Activated CD4-positive, alpha-beta T cell treated with anti-CD3 and anti-CD28 coated beads, Interleukin-2, amount 10 ng/mL, durations not matched to agents 24 days and 14 days (primary cell): ENCODE results near the gene ANK2. TPM values are rescaled to one million over a fixed set of nuclear protein-coding genes. Genes with fewer than 3 reads are reported as not detected.

Experiments
- DNase-seq: peaks from one replicate; pipeline ENCODE4 v3.0.0; 2022
- H3K27ac Mint-ChIP-seq: one replicate; pipeline ENCODE4 v1.8.0; 2022; ENCODE audit warnings: mild to moderate bottlenecking, mixed read lengths
- H3K27me3 Mint-ChIP-seq: one replicate; pipeline ENCODE4 v1.8.0; 2022; ENCODE audit warnings: mixed read lengths
- H3K36me3 Mint-ChIP-seq: one replicate; pipeline ENCODE4 v1.8.0; 2022; ENCODE audit warnings: low read depth, mild to moderate bottlenecking, mixed read lengths
- H3K4me1 Mint-ChIP-seq: one replicate; pipeline ENCODE4 v1.8.0; 2021; ENCODE audit warnings: mixed read lengths
- H3K4me3 Mint-ChIP-seq: one replicate; pipeline ENCODE4 v1.8.0; 2022; ENCODE audit warnings: mild to moderate bottlenecking, moderate library complexity, mixed read lengths
- H3K9me3 Mint-ChIP-seq: one replicate; pipeline ENCODE4 v1.8.0; 2021; ENCODE audit warnings: mixed read lengths
- intact Hi-C: fragments of 100-400 bp; cut with micrococcal nuclease; formaldehyde crosslinking; loops from one replicate; pipeline ENCODE4 v1.15.1; 2023
- total RNA-seq: library from RNA; stranded (reverse); gene quantifications from 2 replicates; pipeline ENCODE4 v1.2.3, GENCODE V29; 2022

Gene ANK2
- total RNA-seq, 1 donor from 2014 or later: 2.5 TPM

DNA sequence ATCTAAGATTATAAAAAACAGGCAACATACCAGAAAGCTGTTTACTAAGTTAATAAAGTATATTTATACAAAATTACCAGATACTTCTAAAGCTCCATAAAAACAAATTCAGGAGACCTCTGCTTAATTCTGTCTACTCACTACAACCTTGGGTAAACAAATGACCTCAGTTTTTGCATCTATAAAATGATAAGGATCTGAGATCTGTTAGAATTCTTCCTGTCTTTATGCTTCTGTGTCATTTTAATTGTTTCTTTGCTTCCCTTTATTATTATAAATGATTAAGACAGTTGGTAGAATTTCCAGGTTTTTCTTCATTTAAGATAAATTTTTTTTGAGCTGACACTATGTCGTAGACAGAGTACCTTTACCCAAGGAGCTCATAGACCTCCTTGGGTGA, 76.0 kb downstream of the ANK2 start:
- intact Hi-C loops: no loop called here
- Mint-ChIP-seq H3K4me1 (no peaks in the 10 kb centered on the region), H3K36me3 (no peaks in the 10 kb centered on the region), H3K4me3 (no peak overlapping the region), H3K27me3 (no peaks in the 10 kb centered on the region), H3K9me3 (no peaks in the 10 kb centered on the region), H3K27ac (no peak overlapping the region)
- DNase-seq: no peak

- no peaks in the 10 kb centered on the region for H3K36me3 Mint-ChIP-seq
- H3K4me3 Mint-ChIP-seq: no peak overlapping the region
- H3K27me3 Mint-ChIP-seq: peaks cover 3% of the 10 kb centered on the region
- H3K27ac Mint-ChIP-seq: no peak overlapping the region
- no peaks in the 10 kb centered on the region for H3K9me3 Mint-ChIP-seq
- no peak for DNase-seq
- H3K4me1 Mint-ChIP-seq: no peaks in the 10 kb centered on the region
- intact Hi-C loops: no loop called here
Measured at GRCh38 chr4:113131136-113131535, 81.7 kb downstream of the ANK2 start.

- intact Hi-C loops: no loop called here
- no peaks in the 10 kb centered on the region for H3K4me1 Mint-ChIP-seq
- DNase-seq: no peak
- no peaks in the 10 kb centered on the region for H3K9me3 Mint-ChIP-seq
- H3K27me3 Mint-ChIP-seq: peaks cover 3% of the 10 kb centered on the region
- H3K36me3 Mint-ChIP-seq: no peaks in the 10 kb centered on the region
- no peak overlapping the region for H3K27ac Mint-ChIP-seq
- no peak overlapping the region for H3K4me3 Mint-ChIP-seq
Measured at GRCh38 chr4:113131621-113132020, 82.2 kb downstream of the ANK2 start.

GRCh38 chr4:113141901-113142346, 92.5 kb downstream of the ANK2 start:
- Mint-ChIP-seq H3K27me3 (peaks cover 17% of the 10 kb centered on the region), H3K27ac (no peak overlapping the region), H3K4me3 (no peak overlapping the region), H3K4me1 (peaks cover 11% of the 10 kb centered on the region), H3K9me3 (no peaks in the 10 kb centered on the region), H3K36me3 (no peaks in the 10 kb centered on the region)
- no peak for DNase-seq
- intact Hi-C loops: no loop called here

- no peaks in the 10 kb centered on the region for H3K9me3 Mint-ChIP-seq
- H3K4me1 Mint-ChIP-seq: peaks cover 13% of the 10 kb centered on the region
- no peak for DNase-seq
- intact Hi-C loops: no loop called here
- H3K36me3 Mint-ChIP-seq: no peaks in the 10 kb centered on the region
- no peak overlapping the region for H3K27ac Mint-ChIP-seq
- H3K4me3 Mint-ChIP-seq: no peak overlapping the region
- H3K27me3 Mint-ChIP-seq: peaks cover 14% of the 10 kb centered on the region
Measured at GRCh38 chr4:113142351-113142750, 92.9 kb downstream of the ANK2 start.

- intact Hi-C loops: no loop called here
- no peaks in the 10 kb centered on the region for H3K9me3 Mint-ChIP-seq
- DNase-seq: no peak
- H3K27ac Mint-ChIP-seq: no peak overlapping the region
- no peaks in the 10 kb centered on the region for H3K36me3 Mint-ChIP-seq
- H3K4me3 Mint-ChIP-seq: no peak overlapping the region
- H3K27me3 Mint-ChIP-seq: peaks cover 8% of the 10 kb centered on the region
- H3K4me1 Mint-ChIP-seq: peaks cover 18% of the 10 kb centered on the region
Measured at GRCh38 chr4:113144091-113144490, 94.6 kb downstream of the ANK2 start.

- Mint-ChIP-seq H3K4me1 (peaks cover 18% of the 10 kb centered on the region), H3K4me3 (no peak overlapping the region), H3K9me3 (no peaks in the 10 kb centered on the region), H3K36me3 (no peaks in the 10 kb centered on the region), H3K27ac (no peak overlapping the region), H3K27me3 (peaks cover 7% of the 10 kb centered on the region)
- intact Hi-C loops: no loop called here
- no peak for DNase-seq
Measured at GRCh38 chr4:113145147-113145518, 95.7 kb downstream of the ANK2 start.

GRCh38 chr4:113145519-113146291, 96.3 kb downstream of the ANK2 start:
- Mint-ChIP-seq H3K4me1 (peaks cover 18% of the 10 kb centered on the region), H3K27me3 (peaks cover 7% of the 10 kb centered on the region), H3K9me3 (no peaks in the 10 kb centered on the region), H3K27ac (peak overlapping the region; percentile 64), H3K4me3 (no peak overlapping the region), H3K36me3 (no peaks in the 10 kb centered on the region)
- no peak for DNase-seq
- intact Hi-C loops: no loop called here

GRCh38 chr4:113146876-113147358, 97.5 kb downstream of the ANK2 start:
- no peaks in the 10 kb centered on the region for H3K9me3 Mint-ChIP-seq
- peak overlapping the region; percentile 70 for H3K4me3 Mint-ChIP-seq
- peaks cover 7% of the 10 kb centered on the region for H3K27me3 Mint-ChIP-seq
- peak; percentile 63 for DNase-seq
- H3K36me3 Mint-ChIP-seq: no peaks in the 10 kb centered on the region
- intact Hi-C loops: no loop called here
- H3K4me1 Mint-ChIP-seq: peaks cover 18% of the 10 kb centered on the region
- H3K27ac Mint-ChIP-seq: peak overlapping the region; percentile 85

- H3K9me3 Mint-ChIP-seq: no peaks in the 10 kb centered on the region
- intact Hi-C loops: no loop called here
- peaks cover 18% of the 10 kb centered on the region for H3K4me1 Mint-ChIP-seq
- DNase-seq: no peak
- H3K27ac Mint-ChIP-seq: no peak overlapping the region
- peaks cover 7% of the 10 kb centered on the region for H3K27me3 Mint-ChIP-seq
- H3K4me3 Mint-ChIP-seq: no peak overlapping the region
- H3K36me3 Mint-ChIP-seq: no peaks in the 10 kb centered on the region
Measured at GRCh38 chr4:113147498-113148111, 98.2 kb downstream of the ANK2 start.

DNA sequence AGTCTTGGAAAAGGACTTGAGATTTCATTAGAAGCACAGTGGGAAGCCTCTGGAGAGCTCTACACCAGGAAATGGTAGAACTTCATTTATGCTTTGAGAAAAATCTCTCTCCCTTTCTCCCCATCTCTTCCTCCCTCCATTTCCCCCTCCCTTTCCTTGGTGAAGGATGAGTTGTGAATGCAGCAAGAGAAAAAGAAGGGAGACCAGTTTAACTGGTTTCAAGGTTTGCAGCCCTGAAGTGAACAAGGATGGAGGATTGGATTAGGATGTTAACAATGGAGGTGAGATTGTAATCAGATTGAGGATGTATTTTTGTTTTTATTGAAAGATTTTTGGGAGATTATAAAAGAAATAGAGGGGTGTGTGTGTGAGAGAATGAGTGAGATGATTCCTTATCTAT, 99.5 kb downstream of the ANK2 start:
- no peak for DNase-seq
- Mint-ChIP-seq H3K27ac (no peak overlapping the region), H3K4me3 (no peak overlapping the region), H3K27me3 (peaks cover 3% of the 10 kb centered on the region), H3K36me3 (no peaks in the 10 kb centered on the region), H3K9me3 (no peaks in the 10 kb centered on the region), H3K4me1 (peaks cover 18% of the 10 kb centered on the region)
- intact Hi-C loops: no loop called here

GRCh38 chr4:113153529-113154101, 104.2 kb downstream of the ANK2 start:
- Mint-ChIP-seq H3K9me3 (no peaks in the 10 kb centered on the region), H3K4me1 (no peaks in the 10 kb centered on the region), H3K27me3 (peaks cover 1% of the 10 kb centered on the region), H3K27ac (no peak overlapping the region), H3K4me3 (no peak overlapping the region), H3K36me3 (no peaks in the 10 kb centered on the region)
- intact Hi-C loops: no loop called here
- no peak for DNase-seq

DNA sequence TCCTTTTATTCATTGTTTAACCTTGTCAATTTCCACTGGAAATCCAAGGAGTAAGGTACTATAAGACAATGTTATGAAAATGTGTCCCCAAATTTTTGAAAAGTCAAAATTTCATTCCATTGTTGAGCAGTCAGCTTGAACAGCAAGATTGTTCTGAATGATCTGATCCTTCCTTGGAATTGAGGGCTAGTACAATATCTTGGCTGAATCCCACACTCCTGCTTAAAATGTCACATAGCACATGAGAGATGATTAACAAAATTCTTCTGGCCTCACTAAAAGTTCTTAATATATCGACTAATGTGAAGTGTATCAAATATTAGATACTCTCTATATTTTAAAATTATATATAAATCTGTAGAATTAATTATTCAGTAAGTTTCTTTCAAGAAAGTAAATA, 104.8 kb downstream of the ANK2 start:
- H3K9me3 Mint-ChIP-seq: no peaks in the 10 kb centered on the region
- intact Hi-C loops: no loop called here
- H3K27ac Mint-ChIP-seq: no peak overlapping the region
- no peak overlapping the region for H3K4me3 Mint-ChIP-seq
- H3K36me3 Mint-ChIP-seq: no peaks in the 10 kb centered on the region
- H3K27me3 Mint-ChIP-seq: peaks cover 1% of the 10 kb centered on the region
- H3K4me1 Mint-ChIP-seq: no peaks in the 10 kb centered on the region
- no peak for DNase-seq

DNA sequence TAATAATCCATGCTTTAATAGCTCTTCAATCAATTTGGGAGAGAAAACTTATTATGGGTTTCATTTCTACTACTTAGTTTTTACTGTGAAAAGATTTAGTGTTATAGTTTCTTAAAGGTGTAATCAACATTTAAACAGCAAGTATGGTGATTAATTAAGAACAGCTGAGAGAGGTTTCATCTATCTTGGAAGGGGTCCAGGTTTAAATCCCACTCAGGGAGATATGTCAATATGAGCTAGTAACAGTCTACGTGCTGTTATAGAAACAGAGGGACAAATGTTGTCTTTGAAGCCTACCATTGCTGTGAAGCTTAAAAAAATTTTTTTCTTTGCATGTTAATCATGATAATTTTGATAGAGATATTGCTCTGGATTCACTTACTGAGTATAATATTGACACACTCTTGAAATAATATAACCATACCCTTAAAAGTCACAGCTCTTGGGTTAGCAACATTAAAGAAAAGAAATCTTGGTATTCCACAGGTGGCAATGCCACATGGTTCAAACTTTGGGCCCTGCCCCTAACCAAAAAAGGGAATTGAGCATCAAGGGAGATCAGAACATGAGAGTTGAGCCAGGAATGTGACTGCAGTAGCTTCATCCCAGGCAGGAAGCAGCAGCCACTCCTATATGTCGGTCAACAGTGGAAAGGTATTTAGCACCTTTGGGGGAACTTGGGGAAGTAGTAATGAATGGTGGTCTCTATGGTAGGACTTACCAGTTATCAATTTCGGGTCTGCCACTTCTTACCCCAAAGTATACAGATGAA, 107.8 kb downstream of the ANK2 start:
- Mint-ChIP-seq H3K4me1 (no peaks in the 10 kb centered on the region), H3K4me3 (no peak overlapping the region), H3K9me3 (no peaks in the 10 kb centered on the region), H3K36me3 (no peaks in the 10 kb centered on the region), H3K27me3 (peaks cover 1% of the 10 kb centered on the region), H3K27ac (no peak overlapping the region)
- no peak for DNase-seq
- intact Hi-C loops: no loop called here
